HK-2 (cell line): ENCODE data around the gene ACTA1.
"Not testable (repeated sequence)": the region's sequence is repeated elsewhere in the genome, so short reads cannot be mapped to it uniquely, and the experiment has no call there.

Experiments used
- DNase-seq: peaks from one replicate; pipeline ENCODE4 v3.0.0-alpha.2; 2018; ENCODE audit not compliant: unreplicated experiment

Gene ACTA1

GRCh38 chr1:229409616-229410369, 24.1 kb downstream of the ACTA1 start:
- DNase-seq, result no peak

GRCh38 chr1:229408458-229409037, 25.3 kb downstream of the ACTA1 start:
- no peak for DNase-seq

- DNase-seq, result no peak
Measured at GRCh38 chr1:229407206-229408026, 26.5 kb downstream of the ACTA1 start.

GRCh38 chr1:229406798-229407197, 27.1 kb downstream of the ACTA1 start:
- no peak for DNase-seq

- no peak for DNase-seq
Measured at GRCh38 chr1:229403573-229403972, 30.3 kb downstream of the ACTA1 start.

GRCh38 chr1:229402993-229403392, 30.9 kb downstream of the ACTA1 start:
- no peak for DNase-seq

- not testable (repeated sequence) for DNase-seq
Measured at GRCh38 chr1:229402329-229402728, 31.6 kb downstream of the ACTA1 start.

- no peak for DNase-seq
Measured at GRCh38 chr1:229397762-229398161, 36.1 kb downstream of the ACTA1 start.

GRCh38 chr1:229396585-229397206, 37.2 kb downstream of the ACTA1 start:
- no peak for DNase-seq

- not testable (repeated sequence) for DNase-seq
Measured at GRCh38 chr1:229394517-229394916, 39.4 kb downstream of the ACTA1 start.

GRCh38 chr1:229392936-229393335, 41.0 kb downstream of the ACTA1 start:
- DNase-seq, result no peak

GRCh38 chr1:229390130-229390529, 43.8 kb downstream of the ACTA1 start:
- DNase-seq, result no peak

GRCh38 chr1:229388897-229389580, 44.9 kb downstream of the ACTA1 start:
- DNase-seq, result no peak

GRCh38 chr1:229385853-229386456, 47.9 kb downstream of the ACTA1 start:
- DNase-seq, result no peak

- no peak for DNase-seq
Measured at GRCh38 chr1:229384822-229385221, 49.1 kb downstream of the ACTA1 start.

- no peak for DNase-seq
Measured at GRCh38 chr1:229383961-229384360, 49.9 kb downstream of the ACTA1 start.

- no peak for DNase-seq
Measured at GRCh38 chr1:229383188-229383587, 50.7 kb downstream of the ACTA1 start.
